Aorta (tissue), 5 donors: ENCODE results near the gene JOSD2. TPM values are rescaled to one million over a fixed set of nuclear protein-coding genes. Genes with fewer than 3 reads are reported as not detected.

Experiments
- ATAC-seq: fragments of 200-7000 bp; cut with Tn5 transposase; one replicate; pipeline ENCODE4 v1.9.1; 2022; ENCODE audit warnings: moderate library complexity; ENCODE audit not compliant: low FRiP score
- DNase-seq, 2 donors: peaks; one replicate each; pipeline ENCODE4 v3.0.0-alpha.2; 2020
- H3K27ac ChIP-seq, 2 donors: one replicate each; pipeline ENCODE4 v1.5.1; 2013; ENCODE audit warnings: low read length in 2 of 2, mild to moderate bottlenecking in 2 of 2, moderate library complexity in 2 of 2, control low read depth in 1 of 2, inconsistent platforms in 1 of 2, low read depth in 1 of 2
- H3K27me3 ChIP-seq, 2 donors: one replicate each; pipeline ENCODE4 v1.6.1; 2013; ENCODE audit warnings: control low read depth in 1 of 2, low read length in 1 of 2, mild to moderate bottlenecking in 1 of 2, moderate library complexity in 1 of 2; ENCODE audit not compliant: insufficient read depth in 2 of 2, control insufficient read depth in 1 of 2
- H3K36me3 ChIP-seq, 2 donors: one replicate each; pipeline ENCODE4 v1.6.1; 2013; ENCODE audit warnings: control low read depth in 1 of 2, low read length in 1 of 2, mild to moderate bottlenecking in 1 of 2; ENCODE audit not compliant: insufficient read depth in 2 of 2, control insufficient read depth in 1 of 2
- H3K4me1 ChIP-seq, 2 donors: one replicate each; pipeline ENCODE4 v1.6.1; 2013; ENCODE audit warnings: low read length in 2 of 2, control low read depth in 1 of 2, mild to moderate bottlenecking in 1 of 2, moderate library complexity in 1 of 2; ENCODE audit not compliant: insufficient read depth in 2 of 2, control insufficient read depth in 1 of 2
- H3K4me3 ChIP-seq, 2 donors: one replicate each; pipeline ENCODE4 v1.5.1; 2013; ENCODE audit warnings: low read length in 2 of 2, control low read depth in 1 of 2, mild to moderate bottlenecking in 1 of 2
- H3K9me3 ChIP-seq: one replicate; pipeline ENCODE4 v1.6.1; 2013; ENCODE audit warnings: mild to moderate bottlenecking, low read length; ENCODE audit not compliant: control insufficient read depth
- WGBS, 2 donors: extraction: QIAGEN DNeasy Blood & Tissue Kit; methylation state at CpG; one replicate each; pipeline ENCODE4 v1.1.7; 2013; 5-methylcytosine and 5-hydroxymethylcytosine counted together
- intact Hi-C, 2 donors: fragments of 100-400 bp; cut with DNase I; formaldehyde crosslinking; loops; one replicate each; pipeline versions ENCODE4 v1.14.2 to v1.15.0; 2022
- polyA plus RNA-seq, 2 donors: library from polyadenylated mRNA; stranded (reverse); fragments of 200-250 nt; gene quantifications; one replicate each; pipeline ENCODE4 v1.2.3, GENCODE V29; 2013
- total RNA-seq, 2 donors: library from RNA; stranded (reverse); fragmentation: NEBNext Ultra II Directional; extraction: Animal tissue kit (Norgen Biotek cat#: 25700); gene quantifications; one replicate each; pipeline ENCODE4 v1.2.1, GENCODE V29; 2021
- donor health status: healthy with polysubstance abuse.
- donor health status: Bipolar disorder and iron deficiency.
- donor health status: DM: no; HTN: no; CAD: no.
- donor health status: DM: no; HTN: no; CAD: no.
- donor health status: DM: yes; HTN: yes; CAD: no.

Gene JOSD2
- total and polyA plus RNA-seq, 4 donors: 26.6 to 76.1 (median 37.2) TPM

GRCh38 chr19:50466706-50467039 is 44.3 kb downstream of the JOSD2 start:
- Histone ChIP-seq H3K9me3 (no peaks in the 10 kb centered on the region), H3K27me3 (no peaks in the 10 kb centered on the region), H3K36me3 (no peaks in the 10 kb centered on the region), H3K4me1 (no peaks in the 10 kb centered on the region), H3K4me3 (no peak overlapping the region), H3K27ac (no peak overlapping the region)
- intact Hi-C loops: no loop called here
- 82 to 85% methylated on average over 11 of the region's 11 CpGs for WGBS, 2 donors
- no peak for ATAC-seq
- DNase-seq: no peak

- Histone ChIP-seq H3K4me3 (no peak overlapping the region), H3K9me3 (no peaks in the 10 kb centered on the region), H3K27ac (no peak overlapping the region), H3K36me3 (no peaks in the 10 kb centered on the region), H3K4me1 (no peaks in the 10 kb centered on the region), H3K27me3 (no peaks in the 10 kb centered on the region)
- 48 to 53% methylated on average over 29 of the region's 29 CpGs for WGBS, 2 donors
- DNase-seq: no peak
- intact Hi-C loops: no loop called here
- no peak for ATAC-seq
Measured at GRCh38 chr19:50465986-50466705, 44.8 kb downstream of the JOSD2 start.

GRCh38 chr19:50465000-50465399 is 46.0 kb downstream of the JOSD2 start:
- WGBS, 2 donors: 76 to 79% methylated on average over 13 of the region's 13 CpGs
- intact Hi-C loops: loop anchor here in 1 of 2 donors (5.0 kb wide), 1 partner anchor 103 kb away; no protein-coding TSS in a partner anchor

GRCh38 chr19:50464348-50464747 is 46.6 kb downstream of the JOSD2 start:
- H3K27me3 ChIP-seq: no peaks in the 10 kb centered on the region
- intact Hi-C loops: loop anchor here in 1 of 2 donors (5.0 kb wide), 1 partner anchor 102 kb away; no protein-coding TSS in a partner anchor

More at GRCh38 chr19:50465000-50465399, 46.0 kb downstream of the JOSD2 start:
- Histone ChIP-seq H3K9me3 (no peaks in the 10 kb centered on the region), H3K27ac (no peak overlapping the region), H3K4me3 (no peak overlapping the region), H3K36me3 (no peaks in the 10 kb centered on the region), H3K4me1 (no peaks in the 10 kb centered on the region), H3K27me3 (no peaks in the 10 kb centered on the region)
- DNase-seq (no peak), ATAC-seq (no peak)

GRCh38 chr19:50462970-50463369 is 48.0 kb downstream of the JOSD2 start:
- Histone ChIP-seq H3K9me3 (no peaks in the 10 kb centered on the region), H3K4me3 (no peak overlapping the region), H3K27ac (no peak overlapping the region), H3K4me1 (no peaks in the 10 kb centered on the region), H3K27me3 (no peaks in the 10 kb centered on the region), H3K36me3 (no peaks in the 10 kb centered on the region)
- no peak for DNase-seq
- 75% methylated on average over 7 of the region's 7 CpGs for WGBS, 2 donors
- intact Hi-C loops: loop anchor here in 1 of 2 donors (5.0 kb wide), 1 partner anchor 101 kb away; no protein-coding TSS in a partner anchor
- no peak for ATAC-seq

More at GRCh38 chr19:50464348-50464747, 46.6 kb downstream of the JOSD2 start:
- ATAC-seq (no peak), DNase-seq (no peak)
- no peaks in the 10 kb centered on the region for H3K9me3 ChIP-seq
- H3K36me3 ChIP-seq: no peaks in the 10 kb centered on the region
- H3K4me1 ChIP-seq: no peaks in the 10 kb centered on the region
- no peak overlapping the region for H3K27ac ChIP-seq
- WGBS, 2 donors: 80 to 82% methylated on average over 19 of the region's 19 CpGs
- no peak overlapping the region for H3K4me3 ChIP-seq

GRCh38 chr19:50461066-50461875 is 49.7 kb downstream of the JOSD2 start:
- no peak overlapping the region for H3K27ac ChIP-seq
- H3K36me3 ChIP-seq: no peaks in the 10 kb centered on the region
- no peak for ATAC-seq
- no peaks in the 10 kb centered on the region for H3K4me1 ChIP-seq
- DNase-seq: no peak
- H3K27me3 ChIP-seq: no peaks in the 10 kb centered on the region
- intact Hi-C loops: loop anchor here in 1 of 2 donors (5.0 kb wide), 1 partner anchor 99 kb away; no protein-coding TSS in a partner anchor
- H3K9me3 ChIP-seq: no peaks in the 10 kb centered on the region
- WGBS, 2 donors: 34 to 37% methylated on average over 28 of the region's 28 CpGs
- no peak overlapping the region for H3K4me3 ChIP-seq

- H3K27me3 ChIP-seq: no peaks in the 10 kb centered on the region
- no peak overlapping the region for H3K4me3 ChIP-seq
- WGBS, 2 donors: 15 to 21% methylated on average over 13 of the region's 13 CpGs
- no peak overlapping the region for H3K27ac ChIP-seq
- H3K4me1 ChIP-seq: no peaks in the 10 kb centered on the region
- no peak for ATAC-seq
- intact Hi-C loops: loop anchor here in 1 of 2 donors (5.0 kb wide), 1 partner anchor 98 kb away; no protein-coding TSS in a partner anchor
- DNase-seq: no peak
- no peaks in the 10 kb centered on the region for H3K36me3 ChIP-seq
- H3K9me3 ChIP-seq: no peaks in the 10 kb centered on the region
Measured at GRCh38 chr19:50460161-50460765, 50.7 kb downstream of the JOSD2 start.

GRCh38 chr19:50459638-50460037 is 51.4 kb downstream of the JOSD2 start:
- no peaks in the 10 kb centered on the region for H3K36me3 ChIP-seq
- 43 to 45% methylated on average over 1 of the region's 1 CpG for WGBS, 2 donors
- H3K27ac ChIP-seq: no peak overlapping the region
- DNase-seq: no peak
- no peaks in the 10 kb centered on the region for H3K27me3 ChIP-seq
- intact Hi-C loops: loop anchor here in 1 of 2 donors (5.0 kb wide), 1 partner anchor 97 kb away; no protein-coding TSS in a partner anchor
- no peaks in the 10 kb centered on the region for H3K9me3 ChIP-seq
- H3K4me1 ChIP-seq: no peaks in the 10 kb centered on the region
- no peak for ATAC-seq
- no peak overlapping the region for H3K4me3 ChIP-seq
